CD4-positive, alpha-beta T cell treated with Interleukin-4 for 1 hour (primary cell): ENCODE measurements around the gene UBE2QL1.
A peak's percentile ranks its signal among the peaks of the same experiment; 100 is the strongest.

Experiments
- DNase-seq, 2 donors: peaks; one replicate each; pipeline ENCODE4 v3.0.0-alpha.2; 2020 to 2022

Gene UBE2QL1

GRCh38 chr5:6430418-6431028 is 18.1 kb upstream of the UBE2QL1 start:
- no peak for DNase-seq

DNA sequence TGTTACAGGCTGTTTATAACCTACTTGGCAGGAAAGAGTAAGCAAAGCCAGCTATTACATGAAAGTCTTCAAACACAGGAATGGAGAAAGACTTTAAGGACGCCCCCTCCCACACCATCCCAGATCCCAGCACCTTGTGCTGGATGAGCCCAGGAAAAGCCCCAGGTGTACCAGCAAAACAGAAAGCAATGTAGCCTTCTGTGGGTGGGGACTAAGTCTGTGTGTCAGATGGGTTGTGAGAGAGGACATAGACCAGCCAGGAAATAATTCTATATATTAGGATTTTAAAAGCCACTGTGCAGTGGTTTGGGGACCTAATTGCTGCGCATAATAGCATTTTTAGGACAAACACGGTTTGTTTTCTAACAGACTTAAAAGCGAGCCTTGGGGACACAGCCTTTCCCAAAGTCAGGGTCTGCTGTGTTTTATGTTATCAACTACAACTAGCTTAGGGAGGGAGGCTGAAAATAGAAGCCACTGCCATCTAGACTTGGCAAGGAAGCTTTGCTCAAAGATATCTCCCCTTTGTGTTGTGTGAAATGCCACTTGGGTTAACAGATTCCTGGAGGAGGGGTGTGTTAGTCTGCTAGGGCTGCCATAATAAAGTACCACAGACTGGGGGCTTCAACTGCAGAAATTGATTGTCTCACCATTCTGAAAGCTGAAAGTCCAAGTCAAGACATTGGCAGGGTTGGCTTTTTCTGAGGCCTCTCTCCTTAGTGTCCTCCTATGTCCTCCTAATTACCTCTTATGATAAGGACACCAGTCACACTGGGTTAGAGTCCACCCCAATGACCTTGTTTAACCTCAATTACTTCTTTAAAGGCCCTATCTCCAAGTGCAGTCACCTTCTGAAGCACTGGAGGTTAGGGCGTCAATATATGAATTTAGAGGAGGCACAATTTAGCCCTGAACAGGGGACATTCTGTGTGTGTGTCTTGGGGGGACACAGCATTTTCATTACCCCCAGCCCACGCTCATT is 17.2 kb upstream of the UBE2QL1 start:
- no peak for DNase-seq

GRCh38 chr5:6432206-6432605 is 16.5 kb upstream of the UBE2QL1 start:
- DNase-seq, result no peak

DNA sequence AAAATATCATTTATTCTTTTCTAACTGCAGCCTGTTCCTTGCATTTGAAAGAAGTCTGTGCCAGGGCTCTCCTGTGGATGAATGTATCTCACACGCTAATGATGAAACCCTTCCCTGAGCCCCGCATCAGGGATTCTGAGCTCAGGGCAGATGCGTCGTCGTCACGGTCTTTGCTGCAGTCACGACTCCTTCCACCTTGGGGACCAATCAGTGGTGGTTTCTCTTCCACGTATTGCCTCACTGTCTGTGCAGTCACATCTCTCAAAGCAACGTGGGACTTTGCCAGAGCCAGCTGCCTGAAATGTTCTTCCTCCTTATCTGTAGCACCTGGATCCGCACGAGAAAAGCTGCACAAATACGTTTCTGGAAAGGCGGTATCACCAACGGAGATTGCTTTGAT is 13.9 kb upstream of the UBE2QL1 start:
- no peak for DNase-seq

DNA sequence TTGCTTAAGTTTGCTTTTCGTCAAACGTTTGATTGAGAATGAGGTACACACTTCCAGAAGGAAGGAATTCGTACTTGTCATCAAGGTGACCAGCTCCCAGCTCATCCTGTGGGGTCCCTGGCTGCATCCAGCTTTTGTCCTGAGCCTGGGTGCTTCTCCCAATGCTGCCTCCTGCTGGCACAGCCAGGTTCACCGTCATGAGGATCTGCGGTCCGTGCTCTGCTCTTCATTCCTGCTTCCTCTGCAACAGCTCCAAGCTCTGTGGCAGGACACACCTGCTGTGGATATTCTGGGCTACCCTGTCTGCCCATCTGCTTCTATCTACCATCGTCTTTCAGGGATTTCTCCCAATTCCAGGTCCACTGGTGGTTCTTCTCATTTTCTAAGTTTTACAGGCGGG is 13.3 kb upstream of the UBE2QL1 start:
- DNase-seq, result peak in 1 of 2 donors; percentile 6

- DNase-seq, result no peak
Observed at GRCh38 chr5:6436715-6437331, 11.8 kb upstream of the UBE2QL1 start.

DNA sequence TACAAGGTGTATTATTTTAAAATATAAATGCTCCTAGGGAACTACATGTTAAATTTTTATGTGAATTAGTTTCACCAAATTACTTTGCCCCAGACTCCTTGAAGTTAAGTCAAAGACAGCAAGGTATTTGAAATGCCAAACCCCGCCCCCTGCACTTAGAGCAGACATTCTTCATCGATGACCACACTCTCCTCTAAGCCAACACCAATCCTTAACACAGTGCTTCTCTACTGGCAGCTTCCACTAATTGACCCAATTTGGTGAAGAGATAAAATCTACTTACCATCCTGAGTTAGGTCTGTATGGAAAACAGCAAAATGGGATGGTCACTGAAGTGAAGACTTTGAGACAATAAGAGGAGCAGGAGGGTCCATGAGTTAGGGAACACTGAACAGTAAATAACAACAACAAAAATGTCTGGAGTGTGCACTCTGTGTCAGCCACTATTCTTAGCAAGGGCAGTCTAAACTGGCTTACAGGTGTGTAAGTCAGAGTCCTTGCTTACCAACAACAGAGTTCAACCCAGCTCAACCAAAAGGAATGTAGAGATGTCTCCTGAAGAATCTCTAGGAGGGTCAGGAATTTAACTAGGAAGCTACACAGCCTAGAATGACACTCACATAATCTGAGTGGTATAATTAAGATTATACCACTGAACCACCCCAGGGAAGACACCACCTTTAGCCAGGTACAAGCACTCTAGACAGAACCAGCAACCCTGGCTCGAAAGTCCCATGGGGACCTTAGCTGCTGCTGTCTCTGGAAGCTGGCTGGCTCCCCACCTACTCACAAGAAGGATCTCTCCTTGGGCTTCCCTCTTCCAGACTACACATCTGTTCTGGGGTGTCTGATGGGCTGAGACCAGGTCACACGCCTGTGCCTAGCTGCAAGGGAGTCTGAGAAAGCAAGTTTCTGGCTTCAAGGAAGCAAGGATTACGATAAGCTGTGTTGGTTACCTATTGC is 8.8 kb upstream of the UBE2QL1 start:
- no peak for DNase-seq

DNA sequence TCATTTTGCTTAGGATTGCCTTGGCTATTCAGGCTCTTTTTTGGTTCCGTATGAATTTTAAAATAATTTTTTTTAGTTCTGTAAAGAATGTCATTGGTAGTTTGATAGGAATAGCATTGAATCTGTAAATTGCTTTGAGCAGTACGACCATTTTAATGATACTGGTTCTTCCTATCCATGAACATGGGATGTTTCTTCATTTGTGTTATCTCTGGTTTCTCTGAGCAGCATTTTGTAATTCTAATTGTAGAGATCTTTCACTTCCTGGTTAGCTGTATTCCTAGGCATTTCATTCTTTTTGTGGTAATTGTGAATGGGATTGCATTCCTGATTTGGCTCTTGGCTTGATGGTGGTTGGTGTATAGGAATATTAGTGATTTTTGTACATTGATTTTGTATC is 6.3 kb upstream of the UBE2QL1 start:
- no peak for DNase-seq

DNA sequence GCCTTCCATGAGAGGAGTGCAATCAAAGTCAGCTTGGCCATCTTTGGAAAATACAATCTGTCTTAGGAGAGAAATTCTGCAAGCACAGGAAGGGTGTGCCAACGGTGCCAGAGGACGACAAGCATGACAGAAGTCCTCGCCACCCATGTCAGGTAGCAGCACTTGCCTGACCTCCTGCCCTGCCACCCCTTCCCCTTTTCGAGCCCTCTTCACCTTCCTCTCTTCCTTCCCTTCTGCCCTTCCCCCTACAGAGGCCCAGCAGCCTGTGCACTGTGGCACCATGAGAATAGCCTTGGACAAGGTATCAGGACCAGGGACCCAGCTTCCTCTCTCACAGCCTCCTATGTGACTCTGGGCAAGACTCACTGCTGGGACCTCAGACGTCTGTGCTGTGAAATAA is 5.3 kb upstream of the UBE2QL1 start:
- DNase-seq, result no peak

DNA sequence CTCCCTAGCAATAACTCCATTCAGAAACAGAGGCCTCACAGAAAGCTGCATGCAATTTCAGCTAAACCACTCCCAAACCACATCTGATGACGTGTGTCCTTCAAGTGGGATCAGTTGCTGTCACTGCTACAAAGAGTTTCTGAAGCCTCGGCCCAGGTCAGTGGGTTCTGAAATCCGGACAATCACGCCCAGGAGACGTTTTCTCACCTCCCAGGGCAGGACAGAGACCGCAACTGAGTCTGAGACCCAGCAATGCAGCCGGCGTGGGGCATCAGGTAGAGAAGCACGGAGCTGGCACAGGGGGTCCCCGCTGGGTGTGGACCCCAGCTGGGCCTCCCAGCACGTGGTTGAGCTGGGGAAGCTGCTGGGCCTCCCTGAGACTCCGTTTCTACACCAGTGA is 2.6 kb upstream of the UBE2QL1 start:
- DNase-seq, result no peak

DNA sequence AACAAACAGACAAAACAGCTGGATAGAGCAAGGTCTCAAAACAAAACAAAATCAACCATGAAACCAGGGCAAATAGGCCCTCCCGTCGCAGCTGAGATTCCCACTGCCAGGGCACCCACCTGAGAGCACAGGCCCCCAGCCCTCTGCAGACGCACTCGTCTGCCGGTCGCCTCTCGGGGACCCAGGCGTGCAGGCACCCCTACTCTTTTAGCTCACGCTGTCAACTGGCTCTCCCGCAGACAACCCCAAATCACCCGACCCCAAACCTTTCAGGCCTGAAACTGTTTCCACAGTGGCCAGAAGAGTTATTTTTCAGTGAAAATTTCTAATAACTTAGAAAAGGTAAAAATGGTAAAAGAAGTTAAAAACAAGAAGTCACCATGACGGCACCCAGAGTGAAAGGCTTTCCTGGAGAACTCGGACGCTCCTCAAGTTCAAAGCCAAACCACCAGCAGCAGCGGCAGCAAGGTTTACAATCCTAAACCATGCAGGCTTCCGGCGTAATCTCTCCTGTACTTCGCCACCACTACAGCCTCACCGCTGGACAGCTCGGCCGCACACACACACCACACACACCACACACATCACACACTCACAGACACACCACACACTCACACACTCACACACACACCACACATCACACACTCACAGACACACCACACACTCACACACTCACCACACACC is 1.9 kb upstream of the UBE2QL1 start:
- DNase-seq, result no peak

- no peak for DNase-seq
Observed at GRCh38 chr5:6447384-6448140, 1.1 kb upstream of the UBE2QL1 start.

- no peak for DNase-seq
Observed at GRCh38 chr5:6448141-6448491, 543 bp upstream of the UBE2QL1 start.

DNA sequence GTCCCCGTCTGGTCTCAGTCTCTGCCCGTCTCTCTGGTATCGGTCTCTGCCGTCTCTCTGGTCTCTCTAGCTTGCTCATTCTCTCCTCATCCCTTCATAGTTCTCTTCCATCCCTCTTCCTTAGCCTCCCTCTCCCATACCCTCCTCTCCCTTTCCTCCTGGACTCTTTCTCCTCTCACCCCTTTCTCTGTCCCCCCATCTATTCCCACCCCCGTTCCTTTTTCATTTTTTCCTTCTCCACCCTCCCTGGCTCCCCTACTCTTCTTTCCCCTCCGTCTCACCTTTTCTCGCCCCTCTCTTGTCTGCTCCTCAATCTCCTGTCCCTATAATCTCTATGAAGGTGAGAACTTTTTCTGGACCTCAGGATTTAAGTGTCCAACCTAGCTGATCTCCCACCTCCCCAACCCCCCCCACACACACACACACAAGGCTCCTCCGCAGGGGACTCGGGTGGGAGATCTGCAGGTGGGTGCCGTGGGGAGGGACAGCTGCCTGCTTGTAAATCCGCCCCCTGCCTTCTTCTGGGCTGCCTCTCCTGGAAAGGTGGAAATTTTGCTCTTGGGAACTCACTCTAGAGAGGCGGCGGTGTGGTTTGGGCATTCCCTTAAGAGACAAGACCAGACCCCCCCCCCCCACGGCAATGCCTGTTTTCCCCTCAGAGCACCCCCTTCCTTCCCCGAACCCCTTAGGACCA is 953 bp downstream of the UBE2QL1 start:
- DNase-seq, result no peak

- DNase-seq, result no peak
Observed at GRCh38 chr5:6450319-6450833, 1.7 kb downstream of the UBE2QL1 start.

GRCh38 chr5:6452622-6453504 is 4.2 kb downstream of the UBE2QL1 start:
- DNase-seq, result no peak

GRCh38 chr5:6453937-6454560 is 5.4 kb downstream of the UBE2QL1 start:
- DNase-seq, result no peak

GRCh38 chr5:6454628-6455053 is 6.0 kb downstream of the UBE2QL1 start:
- DNase-seq, result no peak
